GM06990 (cell line): ENCODE data around the gene ARPP19.
"Not testable (repeated sequence)": the region's sequence is repeated elsewhere in the genome, so short reads cannot be mapped to it uniquely, and the experiment has no call there.

Experiments used
- DNase-seq: peaks from one replicate; pipeline ENCODE4 v3.0.0-alpha.2; 2011; ENCODE audit not compliant: insufficient read length; ENCODE audit errors: extremely low read depth
- H3K27me3 ChIP-seq: replicated peaks from 2 replicates; pipeline ENCODE4 v1.6.0; 2011; ENCODE audit warnings: low read length; ENCODE audit not compliant: control insufficient read depth, insufficient read depth
- H3K36me3 ChIP-seq: 2 replicates; pipeline ENCODE4 v1.5.1; 2011; ENCODE audit warnings: low read length; ENCODE audit not compliant: control insufficient read depth, insufficient read depth
- H3K4me3 ChIP-seq: replicated peaks from 2 replicates; pipeline ENCODE4 v1.5.1; 2011; ENCODE audit warnings: low read depth, mild to moderate bottlenecking, control low read depth, low read length
- CTCF ChIP-seq: IDR thresholded peaks from 2 replicates; pipeline ENCODE4 v1.5.1; 2011; ENCODE audit warnings: low read length, control low read depth, mild to moderate bottlenecking, inconsistent platforms; ENCODE audit not compliant: insufficient read depth, poor library complexity, severe bottlenecking

The ARPP19 gene

GRCh38 chr15:52514482-52514881, 54.3 kb downstream of the ARPP19 start:
- Histone ChIP-seq H3K4me3 (no peak overlapping the region), H3K27me3 (no peaks in the 10 kb centered on the region), H3K36me3 (no peaks in the 10 kb centered on the region)
- TF ChIP-seq CTCF = no peak
- no peak for DNase-seq

DNA sequence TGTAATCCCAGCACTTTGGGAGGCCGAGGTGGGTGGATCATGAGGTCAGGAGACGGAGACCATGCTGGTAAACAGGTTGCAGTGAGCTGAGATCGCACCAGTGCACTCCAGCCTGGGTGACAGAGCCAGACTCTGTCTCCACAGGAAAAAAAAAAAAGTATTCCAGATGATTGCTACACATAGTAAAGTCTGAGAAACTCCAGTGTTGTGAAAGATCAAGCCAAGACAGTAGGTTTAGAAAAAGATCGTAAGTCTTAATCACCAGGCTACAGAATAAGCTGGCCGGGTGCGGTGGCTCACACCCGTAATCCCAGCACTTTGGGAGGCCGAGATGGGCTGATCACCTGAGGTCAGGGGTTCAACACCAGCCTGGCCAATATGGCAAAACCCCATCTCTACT, 56.0 kb downstream of the ARPP19 start:
- H3K4me3 ChIP-seq, H3K27me3 ChIP-seq, H3K36me3 ChIP-seq, DNase-seq: not testable (repeated sequence)

DNA sequence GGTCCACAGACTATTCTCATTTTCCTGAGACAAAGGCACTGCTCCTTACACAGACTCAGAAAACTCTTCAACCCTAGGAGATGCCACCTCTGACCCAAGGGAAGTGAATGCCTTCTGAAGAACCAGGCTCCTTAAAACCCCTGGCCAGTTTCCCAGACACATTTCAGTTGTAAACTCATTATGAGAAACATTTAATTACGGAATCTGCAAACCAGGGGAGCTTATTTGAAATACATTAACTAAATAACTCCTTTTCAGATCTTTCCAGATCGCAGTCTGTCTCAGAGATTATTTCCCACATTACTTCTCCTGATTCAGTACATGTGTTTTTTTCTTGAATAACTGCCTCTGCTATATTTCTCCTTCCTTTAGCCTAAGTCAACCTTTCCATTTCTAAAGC, 57.7 kb downstream of the ARPP19 start:
- no peak overlapping the region for H3K4me3 ChIP-seq
- H3K36me3 ChIP-seq = no peaks in the 10 kb centered on the region
- H3K27me3 ChIP-seq = no peaks in the 10 kb centered on the region
- TF ChIP-seq CTCF = no peak
- no peak for DNase-seq

GRCh38 chr15:52509500-52510245, 59.2 kb downstream of the ARPP19 start:
- TF ChIP-seq CTCF = no peak
- no peak overlapping the region for H3K4me3 ChIP-seq
- H3K27me3 ChIP-seq = no peaks in the 10 kb centered on the region
- DNase-seq = no peak
- H3K36me3 ChIP-seq = no peaks in the 10 kb centered on the region

- no peak for DNase-seq
Observed at GRCh38 chr15:52506549-52506948, 62.3 kb downstream of the ARPP19 start.

DNA sequence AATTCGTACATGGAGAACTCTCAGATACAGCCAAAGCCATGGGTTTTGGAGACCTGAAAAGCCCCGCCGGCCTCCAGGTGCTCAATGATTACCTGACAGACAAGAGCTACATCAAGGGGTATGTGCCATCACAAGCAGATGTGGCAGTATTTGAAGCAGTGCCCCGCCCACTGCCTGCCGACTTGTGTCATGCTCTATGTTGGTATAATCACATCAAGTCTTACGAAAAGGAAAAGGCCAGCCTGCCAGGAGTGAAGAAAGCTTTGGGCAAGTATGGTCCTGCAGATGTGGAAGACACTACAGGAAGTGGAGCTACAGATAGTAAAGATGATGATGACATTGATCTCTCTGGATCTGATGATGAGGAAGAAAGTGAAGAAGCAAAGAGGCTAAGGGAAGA, 63.7 kb downstream of the ARPP19 start:
- DNase-seq = no peak
- TF ChIP-seq CTCF = no peak
- no peaks in the 10 kb centered on the region for H3K27me3 ChIP-seq
- H3K4me3 ChIP-seq = no peak overlapping the region
- H3K36me3 ChIP-seq = no peaks in the 10 kb centered on the region

More at GRCh38 chr15:52506549-52506948, 62.3 kb downstream of the ARPP19 start:
- no peaks in the 10 kb centered on the region for H3K36me3 ChIP-seq
- no peak overlapping the region for H3K4me3 ChIP-seq
- no peaks in the 10 kb centered on the region for H3K27me3 ChIP-seq
- TF ChIP-seq CTCF = no peak
